Endothelial cell of umbilical vein (primary cell): ENCODE data around the gene MAPK9. TPM values are rescaled to one million over a fixed set of nuclear protein-coding genes. Genes with fewer than 3 reads are reported as not detected.

Experiments
- BruUV-seq: library from RNA; stranded (reverse); fragments of 400-500 nt; replicated peaks from 2 replicates; lab custom pipeline; 2021; lab: Mats Ljungman, UMichigan
- CTCF ChIA-PET: fragments of 300-600, 350-600 bp; sonication (Branson Sonifier 250); formaldehyde crosslinking; loops from one replicate; lab custom pipeline; 2021; ENCODE audit warnings: antibody characterized with exemption, inconsistent platforms; lab: Charles Lee
- POLR2A ChIA-PET: fragments of 300-600, 350-600 bp; sonication (Branson Sonifier 250); formaldehyde crosslinking; loops from one replicate; lab custom pipeline; 2021; ENCODE audit warnings: antibody characterized with exemption, inconsistent platforms; lab: Charles Lee
- DNase-seq: peaks from one replicate; pipeline ENCODE4 v3.0.0-alpha.2; 2011; ENCODE audit warnings: low read depth, low spot score
- FAIRE-seq: peaks from 2 replicates; lab custom pipeline; 2011; peaks lifted over from hg19 to GRCh38; lab: Jason Lieb, UNC
- H2AFZ ChIP-seq: 2 replicates; pipeline ENCODE4 v1.6.0; 2012; ENCODE audit warnings: low read depth, low read length, control low read depth, inconsistent platforms
- H3K27ac ChIP-seq: 2 replicates; pipeline ENCODE4 v1.5.1; 2011; ENCODE audit warnings: low read depth, mild to moderate bottlenecking, control low read depth, low read length, moderate library complexity; ENCODE audit not compliant: insufficient read depth
- H3K27me3 ChIP-seq, 2 experiments: 2 replicates each; pipeline versions ENCODE4 v1.6.0 to v1.6.1; 2011; ENCODE audit warnings: low read length in 2 of 2, mixed read lengths in 1 of 2; ENCODE audit not compliant: control insufficient read depth in 2 of 2, insufficient read depth in 2 of 2
- H3K36me3 ChIP-seq, 2 experiments: 2 replicates in 1 of 2; 3 replicates in 1 of 2; pipeline ENCODE4 v1.5.1; 2011; ENCODE audit warnings: low read length in 2 of 2, mild to moderate bottlenecking in 1 of 2, moderate library complexity in 1 of 2; ENCODE audit not compliant: control insufficient read depth in 2 of 2, insufficient read depth in 2 of 2; ENCODE audit errors: extremely low read depth in 1 of 2
- H3K4me1 ChIP-seq: 3 replicates; pipeline ENCODE4 v1.5.1; 2011; ENCODE audit warnings: mild to moderate bottlenecking, low read length; ENCODE audit not compliant: control insufficient read depth, insufficient read depth; ENCODE audit errors: extremely low read depth
- H3K4me2 ChIP-seq: 2 replicates; pipeline ENCODE4 v1.6.1; 2011; ENCODE audit warnings: low read length, control low read depth, mixed read lengths; ENCODE audit not compliant: insufficient read depth
- H3K4me3 ChIP-seq, 3 experiments: fragments of 200-600 bp in 1 of 3; sonication (generic), shearing (Covaris generic) in 1 of 3; replicated peaks in 1 of 3; 2 replicates each; pipeline ENCODE4 v1.5.1; 2011 to 2016; ENCODE audit warnings: control low read depth in 3 of 3, low read length in 3 of 3, mild to moderate bottlenecking in 2 of 3, inconsistent platforms in 1 of 3, low read depth in 1 of 3, moderate library complexity in 1 of 3; ENCODE audit not compliant: insufficient read depth in 1 of 3
- H3K79me2 ChIP-seq: 2 replicates; pipeline ENCODE4 v1.6.0; 2012; ENCODE audit warnings: low read length, inconsistent platforms; ENCODE audit not compliant: control insufficient read depth, insufficient read depth
- H3K9ac ChIP-seq: replicated peaks from 2 replicates; pipeline ENCODE3; 2011; ENCODE audit warnings: low read length, control low read depth; ENCODE audit not compliant: insufficient read depth; ENCODE audit errors: extremely low read depth
- H3K9me1 ChIP-seq: replicated peaks from 3 replicates; pipeline ENCODE4 v1.6.0; 2011; ENCODE audit warnings: mild to moderate bottlenecking, low read length; ENCODE audit not compliant: control insufficient read depth, insufficient read depth; ENCODE audit errors: extremely low read depth
- H3K9me3 ChIP-seq: replicated peaks from 2 replicates; pipeline ENCODE4 v1.5.1; 2012; ENCODE audit warnings: low read length, inconsistent platforms; ENCODE audit not compliant: control insufficient read depth, insufficient read depth
- H4K20me1 ChIP-seq: replicated peaks from 2 replicates; pipeline ENCODE3; 2011; ENCODE audit warnings: mild to moderate bottlenecking, low read length; ENCODE audit not compliant: control insufficient read depth, insufficient read depth; ENCODE audit errors: extremely low read depth
- EZH2 ChIP-seq: IDR thresholded peaks from 2 replicates; pipeline ENCODE4 v1.6.1; 2012; ENCODE audit warnings: borderline replicate concordance, low read depth, mild to moderate bottlenecking, moderate library complexity, low read length, inconsistent platforms; ENCODE audit not compliant: severe bottlenecking
- FOS ChIP-seq: IDR thresholded peaks from 2 replicates; pipeline ENCODE4 v1.6.1; 2011; ENCODE audit warnings: mild to moderate bottlenecking, low read length, moderate library complexity, borderline replicate concordance; ENCODE audit not compliant: insufficient read depth
- GATA2 ChIP-seq: IDR thresholded peaks from 2 replicates; pipeline ENCODE4 v1.7.0; 2011; ENCODE audit warnings: low read depth, mild to moderate bottlenecking, moderate library complexity, mixed read lengths, low read length; ENCODE audit not compliant: insufficient read length, insufficient read depth
- JUN ChIP-seq: IDR thresholded peaks from 2 replicates; pipeline ENCODE4 v1.6.1; 2011; ENCODE audit warnings: borderline replicate concordance, low read depth; ENCODE audit not compliant: insufficient read length, insufficient read depth
- MYC ChIP-seq: IDR thresholded peaks from one replicate; pipeline ENCODE4 v1.6.1; 2011; ENCODE audit warnings: mild to moderate bottlenecking, low read depth, low read length
- POLR2A ChIP-seq: IDR thresholded peaks from 2 replicates; pipeline ENCODE4 v1.6.1; 2012; ENCODE audit warnings: low read depth, mild to moderate bottlenecking, control low read depth, low read length
- POLR2AphosphoS5 ChIP-seq: IDR thresholded peaks from 2 replicates; pipeline ENCODE4 v1.6.1; 2012; ENCODE audit warnings: low read depth, mild to moderate bottlenecking, control low read depth, low read length, moderate library complexity; ENCODE audit not compliant: insufficient read depth
- dilution Hi-C: fragments of 300-500 bp; cut with MboI; formaldehyde crosslinking; loops from one replicate; pipeline ENCODE4 v1.15.0; 2019; ENCODE audit warnings: low sequenced_read_pairs; ENCODE audit not compliant: extremely low pct_ligation_motif_present
- intact Hi-C: fragments of 100-400 bp; cut with micrococcal nuclease; formaldehyde crosslinking; loops from one replicate; pipeline ENCODE4 v1.10.0; 2022
- polyA plus RNA-seq, 4 experiments: library from polyadenylated mRNA; depleted of rRNA in 3 of 4; stranded (reverse) in 3 of 4; unstranded in 1 of 4; fragments of >200 nt; gene quantifications; 2 replicates each; pipeline versions ENCODE4 v1.2.1 to v1.2.3, GENCODE V29; 2011 to 2012; ENCODE audit warnings: missing spikeins in 1 of 4
- total RNA-seq: library from RNA; stranded (reverse); gene quantifications from 2 replicates; pipeline ENCODE4 v1.2.3, GENCODE V29; 2021
- TF ChIP-seq, protein P1 (sequence below), 2 donors: IDR thresholded peaks; 1 replicate in 1 of 2; 2 replicates in 1 of 2; pipeline ENCODE4 v1.5.1; 2011; ENCODE audit warnings: low read length in 2 of 2, mild to moderate bottlenecking in 2 of 2, moderate library complexity in 2 of 2, control low read depth in 1 of 2, inconsistent platforms in 1 of 2, low read depth in 1 of 2; ENCODE audit not compliant: insufficient read depth in 1 of 2; ENCODE audit errors: extremely low read depth in 1 of 2
- TF ChIP-seq, protein P2 (sequence below): IDR thresholded peaks from 2 replicates; pipeline ENCODE4 v1.6.1; 2011; ENCODE audit not compliant: insufficient read depth, insufficient read length

Gene MAPK9
- total and polyA plus RNA-seq, 2 donors (not counting 3 experiments of a cell fraction or from before 2014, with no cell fraction given), result 24.6 to 34.8 TPM

DNA sequence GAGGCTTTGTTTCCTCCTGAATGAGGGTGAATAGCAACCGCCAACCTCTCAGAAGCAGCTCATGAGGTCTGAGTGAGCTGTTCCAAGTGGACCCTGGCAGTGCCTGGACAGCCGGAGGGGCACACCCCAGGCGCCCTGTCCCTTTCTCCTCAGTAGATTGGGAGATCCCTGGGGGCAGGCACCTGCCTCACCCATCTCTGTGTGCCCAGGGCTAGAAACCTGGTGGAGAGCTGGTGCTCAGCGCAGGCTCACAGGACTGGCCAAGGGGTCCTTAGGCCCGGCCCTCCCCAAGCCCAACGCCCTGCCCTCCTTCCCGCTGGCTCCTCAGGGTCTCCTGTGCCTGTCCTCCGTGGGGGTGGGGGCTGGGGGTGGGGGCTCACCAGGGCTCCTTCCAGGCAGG, 14.9 kb upstream of the MAPK9 start:
- Histone ChIP-seq H2AFZ (no peak overlapping the region), H3K9me1 (no peaks in the 10 kb centered on the region), H3K4me2 (no peak overlapping the region), H3K9me3 (no peaks in the 10 kb centered on the region), H3K9ac (no peak overlapping the region), H3K4me1 (no peaks in the 10 kb centered on the region), H3K36me3 (no peaks in the 10 kb centered on the region), H3K27me3 (no peaks in the 10 kb centered on the region), H3K79me2 (no peaks in the 10 kb centered on the region), H3K4me3 (no peak overlapping the region), H3K27ac (no peak overlapping the region), H4K20me1 (no peaks in the 10 kb centered on the region)
- TF ChIP-seq FOS, result no peak
- TF ChIP-seq EZH2, result no peak
- TF ChIP-seq, protein P1, sequence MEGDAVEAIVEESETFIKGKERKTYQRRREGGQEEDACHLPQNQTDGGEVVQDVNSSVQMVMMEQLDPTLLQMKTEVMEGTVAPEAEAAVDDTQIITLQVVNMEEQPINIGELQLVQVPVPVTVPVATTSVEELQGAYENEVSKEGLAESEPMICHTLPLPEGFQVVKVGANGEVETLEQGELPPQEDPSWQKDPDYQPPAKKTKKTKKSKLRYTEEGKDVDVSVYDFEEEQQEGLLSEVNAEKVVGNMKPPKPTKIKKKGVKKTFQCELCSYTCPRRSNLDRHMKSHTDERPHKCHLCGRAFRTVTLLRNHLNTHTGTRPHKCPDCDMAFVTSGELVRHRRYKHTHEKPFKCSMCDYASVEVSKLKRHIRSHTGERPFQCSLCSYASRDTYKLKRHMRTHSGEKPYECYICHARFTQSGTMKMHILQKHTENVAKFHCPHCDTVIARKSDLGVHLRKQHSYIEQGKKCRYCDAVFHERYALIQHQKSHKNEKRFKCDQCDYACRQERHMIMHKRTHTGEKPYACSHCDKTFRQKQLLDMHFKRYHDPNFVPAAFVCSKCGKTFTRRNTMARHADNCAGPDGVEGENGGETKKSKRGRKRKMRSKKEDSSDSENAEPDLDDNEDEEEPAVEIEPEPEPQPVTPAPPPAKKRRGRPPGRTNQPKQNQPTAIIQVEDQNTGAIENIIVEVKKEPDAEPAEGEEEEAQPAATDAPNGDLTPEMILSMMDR (IDR thresholded peaks at IDR 0.05; ENCODE audit: extremely low read depth in 1 of 2, insufficient read depth in 1 of 2, low read depth in 1 of 2, low read length in 2 of 2), result no peak
- TF ChIP-seq MYC, result no peak
- TF ChIP-seq POLR2AphosphoS5, result no peak
- no peak for TF ChIP-seq POLR2A
- TF ChIP-seq, protein P2, sequence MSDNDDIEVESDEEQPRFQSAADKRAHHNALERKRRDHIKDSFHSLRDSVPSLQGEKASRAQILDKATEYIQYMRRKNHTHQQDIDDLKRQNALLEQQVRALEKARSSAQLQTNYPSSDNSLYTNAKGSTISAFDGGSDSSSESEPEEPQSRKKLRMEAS, result no peak
- no peak for TF ChIP-seq GATA2
- TF ChIP-seq JUN, result no peak
- no TSS peak for BruUV-seq
- ChIA-PET CTCF (interaction anchor here (1.7 kb wide), 1 partner anchor 13 kb away, joined by 5 read pairs; no protein-coding TSS in a partner anchor), POLR2A (no interaction called here)
- dilution Hi-C loops, result no loop called here
- intact Hi-C loops, result no loop called here
- DNase-seq (no peak), FAIRE-seq (no peak)
